Measurements from ENCODE around the gene STPG4.
"Not testable (repeated sequence)": the region's sequence is repeated elsewhere in the genome, so short reads cannot be mapped to it uniquely, and the experiment has no call there.

GRCh38 chr2:47120424-47120823 is 34.7 kb downstream of the STPG4 start:
- TF ChIP-seq CTCF, POLR2A (IDR thresholded peaks at IDR 0.05): not testable (repeated sequence)

Measured in Peyer's patch (tissue), 4 donors.